Measurements from ENCODE around the gene KEL. TPM values are rescaled to one million over a fixed set of nuclear protein-coding genes. Genes with fewer than 3 reads are reported as not detected.

KEL gene
- total RNA-seq, 1 experiment from 2014 or later, result 0.91 TPM

DNA sequence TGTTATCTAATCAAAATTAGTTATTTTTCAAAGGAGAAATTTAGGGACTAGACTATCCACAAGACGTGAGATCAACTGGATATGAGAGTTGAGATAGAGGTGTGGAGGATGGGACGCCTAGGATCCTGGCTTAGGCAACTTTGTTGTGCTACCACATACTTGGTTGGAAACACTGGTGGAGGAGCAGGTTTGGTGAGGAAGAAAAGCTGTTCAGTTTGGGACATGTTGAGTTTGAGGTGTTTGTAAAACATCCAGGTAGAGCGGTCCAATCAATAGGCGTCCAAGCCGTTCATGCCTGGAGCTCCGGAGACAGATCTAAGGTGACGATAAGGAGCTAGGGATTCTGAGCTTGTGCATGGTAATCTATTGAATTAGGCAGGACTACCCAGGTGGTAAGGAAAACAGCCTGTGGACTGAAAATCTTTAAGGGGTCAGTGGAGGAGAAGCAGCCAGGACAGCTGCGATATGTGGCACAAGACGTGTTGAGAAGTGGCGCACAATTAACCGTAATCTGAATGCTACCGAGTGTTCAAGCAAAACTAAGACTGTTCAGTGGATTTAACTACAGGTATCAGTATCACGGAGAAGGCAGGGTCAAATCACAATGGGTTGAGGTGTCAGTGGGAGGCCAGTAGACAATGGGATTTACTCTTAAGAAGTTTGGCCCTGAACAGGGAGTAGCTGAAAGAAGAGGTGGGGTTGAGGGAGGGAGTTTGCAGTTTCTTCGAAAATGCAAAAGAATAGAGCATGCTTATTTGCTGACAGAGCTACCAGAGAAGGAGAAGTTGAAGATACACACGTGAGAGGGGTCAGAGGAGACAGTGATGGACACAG is 60.5 kb downstream of the KEL start (continued):
- TF ChIP-seq, protein P1, sequence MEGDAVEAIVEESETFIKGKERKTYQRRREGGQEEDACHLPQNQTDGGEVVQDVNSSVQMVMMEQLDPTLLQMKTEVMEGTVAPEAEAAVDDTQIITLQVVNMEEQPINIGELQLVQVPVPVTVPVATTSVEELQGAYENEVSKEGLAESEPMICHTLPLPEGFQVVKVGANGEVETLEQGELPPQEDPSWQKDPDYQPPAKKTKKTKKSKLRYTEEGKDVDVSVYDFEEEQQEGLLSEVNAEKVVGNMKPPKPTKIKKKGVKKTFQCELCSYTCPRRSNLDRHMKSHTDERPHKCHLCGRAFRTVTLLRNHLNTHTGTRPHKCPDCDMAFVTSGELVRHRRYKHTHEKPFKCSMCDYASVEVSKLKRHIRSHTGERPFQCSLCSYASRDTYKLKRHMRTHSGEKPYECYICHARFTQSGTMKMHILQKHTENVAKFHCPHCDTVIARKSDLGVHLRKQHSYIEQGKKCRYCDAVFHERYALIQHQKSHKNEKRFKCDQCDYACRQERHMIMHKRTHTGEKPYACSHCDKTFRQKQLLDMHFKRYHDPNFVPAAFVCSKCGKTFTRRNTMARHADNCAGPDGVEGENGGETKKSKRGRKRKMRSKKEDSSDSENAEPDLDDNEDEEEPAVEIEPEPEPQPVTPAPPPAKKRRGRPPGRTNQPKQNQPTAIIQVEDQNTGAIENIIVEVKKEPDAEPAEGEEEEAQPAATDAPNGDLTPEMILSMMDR (IDR thresholded peaks at IDR 0.05 in 2 of 3, conservative IDR thresholded peaks at IDR 0.05 in 1 of 3; ENCODE audit: borderline replicate concordance in 1 of 3, insufficient read depth in 1 of 3, low read depth in 2 of 3, low read length in 2 of 3), result no peak
- TF ChIP-seq FOSL1 (IDR thresholded peaks at IDR 0.05; ENCODE audit: low read depth) (no peak), RAD21 (IDR thresholded peaks at IDR 0.05; ENCODE audit: low read depth) (no peak), POLR2A (IDR thresholded peaks at IDR 0.05; ENCODE audit: borderline replicate concordance, extremely low read depth, insufficient read depth, insufficient read length) (no peak), EZH2 (IDR thresholded peaks at IDR 0.05) (no peak), SP1 (IDR thresholded peaks at IDR 0.05; ENCODE audit: low read depth) (no peak), POLR2AphosphoS5 (IDR thresholded peaks at IDR 0.05; ENCODE audit: low read depth, low read length) (no peak), SRF (IDR thresholded peaks at IDR 0.05; ENCODE audit: low read depth) (no peak)

DNA sequence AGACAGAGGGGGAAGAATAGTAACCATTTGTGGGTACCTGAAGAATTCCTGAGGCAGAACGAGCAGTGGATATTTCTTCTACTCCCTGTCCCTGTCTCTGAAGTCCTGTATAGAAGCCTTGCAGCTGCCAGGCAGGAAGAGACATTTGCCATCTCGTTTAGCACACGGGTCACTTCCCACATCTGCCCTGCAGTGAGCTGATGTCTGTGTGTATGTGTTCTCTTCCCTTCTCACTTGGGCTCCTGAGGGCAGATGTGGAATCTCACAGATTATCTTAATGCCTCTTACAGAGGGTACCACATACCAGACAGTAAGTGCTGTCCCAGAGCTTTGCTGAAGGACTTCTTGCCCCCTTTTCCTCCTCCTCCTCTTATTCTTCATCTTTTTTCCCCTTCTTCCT is 62.5 kb downstream of the KEL start:
- Histone ChIP-seq H3K27ac (ENCODE audit: low read depth, low read length) (no peak overlapping the region), H3K9me2 (ENCODE audit: insufficient read depth) (no peaks in the 10 kb centered on the region), H3K9ac (ENCODE audit: low read length) (no peak overlapping the region), H3K79me2 (ENCODE audit: insufficient read depth, low read length) (no peaks in the 10 kb centered on the region), H3K4me2 (ENCODE audit: low read length) (no peak overlapping the region), H3K4me1 (ENCODE audit: control insufficient read depth in 1 of 2, insufficient read depth in 2 of 2, low read length in 2 of 2) (no peaks in the 10 kb centered on the region), H4K20me1 (ENCODE audit: insufficient read depth) (no peaks in the 10 kb centered on the region), H3K9me3 (ENCODE audit: control insufficient read depth in 1 of 2, insufficient read depth in 1 of 2, low read depth in 1 of 2, low read length in 2 of 2) (no peaks in the 10 kb centered on the region), H3K36me3 (ENCODE audit: control insufficient read depth in 1 of 2, insufficient read depth in 2 of 2, low read length in 2 of 2) (no peaks in the 10 kb centered on the region), H3K27me3 (ENCODE audit: insufficient read depth, low read length) (peaks cover 33% of the 10 kb centered on the region), H2AFZ (ENCODE audit: low read depth, low read length, poor library complexity, severe bottlenecking) (no peak overlapping the region), H3K4me3 (replicated peaks in 1 of 2; ENCODE audit: low read depth in 1 of 2, low read length in 2 of 2) (no peak overlapping the region)
- ATAC-seq, result no peak
- ChIA-PET POLR2A (no interaction called here), CTCF (interaction anchor here (0.8 to 1.5 kb wide), 3 partner anchors 10 to 103 kb away, joined by 3 to 4 read pairs (median 3); no protein-coding TSS in a partner anchor), RAD21 (ENCODE audit: low non-redundant PET in 1 of 2, low total read pairs in 2 of 2, uncharacterized antibody in 2 of 2, unreplicated experiment in 2 of 2) (no interaction called here)
- no TSS peak for BruUV-seq (replicated peaks)
- no peak for DNase-seq (ENCODE audit: low read depth, low spot score)
- intact Hi-C loops (cut with micrococcal nuclease), result no loop called here
- no peak for TF ChIP-seq ELF1 (IDR thresholded peaks at IDR 0.05; ENCODE audit: borderline replicate concordance, low read depth)
- no peak for TF ChIP-seq CEBPB (IDR thresholded peaks at IDR 0.05; ENCODE audit: low read depth)
- no peak for TF ChIP-seq CBX3 (IDR thresholded peaks at IDR 0.05; ENCODE audit: low read depth)
- no peak for TF ChIP-seq SP1 (IDR thresholded peaks at IDR 0.05; ENCODE audit: low read depth)
- TF ChIP-seq SIN3A (IDR thresholded peaks at IDR 0.05; ENCODE audit: low read depth), result no peak

All from HCT116 (cell line).